HG03342 (cell line): ENCODE data around the gene PLEKHA7.
A peak's percentile ranks its signal among the peaks of the same experiment; 100 is the strongest.
"Not testable (repeated sequence)": the region's sequence is repeated elsewhere in the genome, so short reads cannot be mapped to it uniquely, and the experiment has no call there.

ENCODE experiments used
- ATAC-seq: cut with Tn5 transposase; IDR thresholded peaks from one replicate; pipeline ENCODE4 v1.9.1; 2021; ENCODE audit warnings: mild to moderate bottlenecking, moderate library complexity; ENCODE audit not compliant: unreplicated experiment

The PLEKHA7 gene

DNA sequence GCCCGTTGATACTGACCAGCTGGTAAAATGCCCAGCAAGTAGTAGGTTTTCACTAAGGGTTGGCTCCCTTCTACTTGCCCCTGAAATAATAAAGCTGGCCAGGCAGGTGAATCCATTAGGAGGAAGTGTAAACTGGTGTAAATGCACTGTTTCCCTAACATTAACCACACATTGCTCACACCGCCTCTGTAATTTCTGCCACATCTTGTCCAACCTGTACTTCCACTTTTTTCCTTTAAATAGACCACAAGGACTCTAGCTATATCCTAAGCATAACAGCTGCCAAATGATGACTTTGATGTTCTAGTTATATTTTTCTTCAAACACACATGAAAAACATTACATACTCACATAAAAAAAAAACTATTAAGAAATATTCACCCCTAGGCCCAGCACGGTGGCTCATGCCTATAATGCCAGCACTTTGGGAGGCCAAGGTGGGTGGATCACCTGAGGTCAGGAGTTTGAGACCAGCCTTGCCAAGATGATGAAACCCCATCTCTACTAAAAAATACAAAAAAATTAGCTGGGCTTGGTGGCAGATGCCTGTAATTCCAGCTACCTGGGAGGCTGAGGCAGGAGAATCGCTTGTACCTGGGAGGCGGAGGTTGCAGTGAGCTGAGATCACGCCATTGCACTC lies 95.6 kb downstream of the PLEKHA7 start:
- not testable (repeated sequence) for ATAC-seq

DNA sequence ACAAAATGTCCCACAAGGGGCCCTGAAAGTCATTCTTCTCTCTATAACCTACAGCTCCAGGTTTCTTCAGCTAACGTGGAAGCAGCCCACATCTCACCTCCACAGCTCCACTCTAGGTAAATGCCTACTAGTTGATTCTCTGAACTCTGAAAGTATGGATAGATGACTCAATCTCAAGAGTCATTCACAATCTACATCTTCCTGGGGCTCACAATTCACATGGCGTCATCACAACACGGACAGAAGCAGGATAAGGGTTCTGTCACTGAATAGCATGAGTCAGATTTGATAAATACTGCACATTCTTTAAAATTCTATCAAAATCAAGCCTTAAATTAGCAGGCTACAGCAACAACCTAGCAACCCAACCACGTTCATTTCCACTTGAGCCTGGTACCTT lies 96.3 kb downstream of the PLEKHA7 start:
- no peak for ATAC-seq

DNA sequence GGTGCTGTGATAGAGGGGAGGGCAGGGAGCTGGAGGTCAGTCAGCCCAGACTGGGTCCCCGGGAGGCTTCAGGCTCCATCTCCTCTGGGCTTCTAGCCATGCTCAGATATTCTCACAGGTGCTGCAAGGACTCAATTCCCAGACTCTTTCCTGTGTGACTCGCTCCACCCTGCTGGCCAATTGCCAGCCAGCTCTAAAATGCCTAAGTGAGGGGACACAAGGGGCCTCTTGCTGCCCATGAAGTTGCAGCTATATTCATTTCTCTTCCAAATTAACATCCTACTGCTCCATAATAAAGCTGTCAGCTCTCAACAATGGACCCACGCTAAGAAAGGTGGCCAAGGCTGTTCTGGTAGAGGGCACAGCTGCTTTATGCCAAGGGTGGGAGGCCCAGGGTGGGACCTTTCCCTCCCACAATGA lies 101.5 kb downstream of the PLEKHA7 start:
- no peak for ATAC-seq

DNA sequence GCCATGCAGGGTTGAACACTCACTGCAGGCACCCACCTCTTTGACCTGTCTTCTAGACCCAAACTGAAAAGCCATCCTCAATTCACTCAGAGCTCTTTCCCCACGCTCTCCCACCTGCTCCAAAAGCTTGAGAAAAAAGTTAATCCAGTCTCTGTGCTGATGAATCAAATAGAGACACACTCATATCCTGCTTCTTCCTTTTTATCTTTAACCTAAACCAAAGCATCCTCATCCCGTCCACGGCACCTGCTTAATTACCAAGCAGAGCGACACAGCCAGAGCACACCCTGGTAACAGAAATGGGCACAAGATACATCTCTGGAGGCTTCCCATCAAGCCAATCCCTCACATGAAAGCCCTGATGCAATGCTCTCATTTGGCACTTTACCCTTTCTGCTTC lies 102.6 kb downstream of the PLEKHA7 start:
- no peak for ATAC-seq

DNA sequence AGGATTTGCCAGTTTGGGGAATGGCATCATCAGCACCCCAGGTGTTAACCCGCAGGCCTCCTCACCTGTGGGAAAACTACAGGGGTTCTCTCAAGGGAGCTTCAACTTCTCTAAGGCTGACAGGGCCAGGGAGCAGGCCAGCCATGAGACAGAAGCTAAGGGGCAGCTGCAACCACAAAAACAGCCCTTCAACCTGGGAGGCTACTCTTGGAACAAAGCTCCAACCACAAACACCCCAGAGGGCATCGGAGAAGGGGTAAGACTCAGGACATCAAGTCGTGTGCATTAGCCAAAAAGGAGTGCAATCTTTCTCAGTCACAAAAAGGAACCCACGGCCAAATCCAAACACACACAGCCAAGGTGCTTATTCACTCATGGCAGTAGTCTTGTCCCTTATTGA lies 103.0 kb downstream of the PLEKHA7 start:
- ATAC-seq: no peak

DNA sequence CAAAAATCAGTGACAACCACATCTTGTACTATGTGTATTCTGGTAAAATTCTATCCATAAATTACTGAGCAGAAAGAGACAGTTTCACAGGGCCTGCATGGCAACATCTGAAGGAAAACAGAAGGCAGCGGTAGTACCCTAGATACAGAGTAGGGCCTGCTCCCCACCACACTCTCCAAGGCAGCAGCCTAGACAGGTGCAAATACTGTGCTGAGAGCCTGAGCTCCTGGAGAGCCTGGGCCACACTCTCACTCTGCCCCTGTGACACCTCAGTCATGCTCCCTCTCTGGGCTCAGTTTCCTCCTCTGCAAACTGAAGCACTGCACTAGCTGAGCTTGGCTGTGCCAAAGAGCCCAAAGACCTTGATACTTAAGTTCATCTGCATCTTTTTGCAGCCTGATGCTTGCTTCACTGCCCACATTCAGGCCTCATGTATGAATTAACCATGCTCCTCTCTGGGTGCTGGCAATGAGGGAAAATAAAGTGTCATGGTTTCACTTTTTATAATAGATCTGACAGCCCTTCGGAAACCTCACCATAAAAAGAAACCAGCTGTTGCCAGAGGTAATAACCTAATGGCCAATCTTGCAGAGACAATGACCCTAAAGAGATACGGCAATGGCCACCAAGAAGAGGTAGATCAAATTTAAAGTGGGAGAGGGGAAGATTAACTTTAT lies 104.7 kb downstream of the PLEKHA7 start:
- ATAC-seq: peak; percentile 72

DNA sequence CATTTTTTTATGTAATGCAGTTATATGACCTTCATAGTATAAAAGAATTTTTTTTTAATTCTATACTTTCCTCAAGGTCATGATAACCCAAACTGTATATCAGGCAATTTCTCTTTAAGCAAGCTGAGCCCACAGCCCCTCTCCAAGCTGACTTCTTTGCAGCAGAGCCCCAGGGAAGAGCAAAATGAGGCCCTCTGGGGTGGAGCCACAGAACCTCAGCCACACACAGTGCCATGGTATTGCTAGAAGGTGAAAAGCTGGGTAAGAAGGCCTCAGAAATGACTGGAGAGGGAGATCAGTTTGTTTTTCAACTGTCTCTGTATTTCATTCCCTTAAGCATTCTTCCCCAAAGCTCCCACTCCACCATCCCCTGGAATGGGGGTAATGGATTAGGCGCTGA lies 108.8 kb downstream of the PLEKHA7 start:
- ATAC-seq: no peak

DNA sequence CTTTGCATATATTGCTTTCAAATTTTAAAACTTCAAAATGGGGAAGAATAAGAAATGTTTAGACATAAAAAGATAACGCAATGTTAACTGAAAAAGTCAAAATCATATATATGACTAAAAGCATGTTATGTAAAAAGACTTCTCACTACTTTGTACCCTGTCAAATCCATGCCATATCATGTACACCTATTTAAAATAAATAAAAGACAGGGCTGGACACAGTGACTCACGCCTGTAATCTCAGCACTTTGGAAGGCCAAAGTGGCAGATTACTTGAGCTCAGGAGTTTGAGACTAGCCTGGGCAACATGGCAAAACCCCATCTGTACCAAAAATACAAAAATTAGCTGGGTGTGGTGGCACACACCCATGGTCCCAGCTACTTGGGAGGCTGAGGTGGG lies 109.5 kb downstream of the PLEKHA7 start:
- not testable (repeated sequence) for ATAC-seq

DNA sequence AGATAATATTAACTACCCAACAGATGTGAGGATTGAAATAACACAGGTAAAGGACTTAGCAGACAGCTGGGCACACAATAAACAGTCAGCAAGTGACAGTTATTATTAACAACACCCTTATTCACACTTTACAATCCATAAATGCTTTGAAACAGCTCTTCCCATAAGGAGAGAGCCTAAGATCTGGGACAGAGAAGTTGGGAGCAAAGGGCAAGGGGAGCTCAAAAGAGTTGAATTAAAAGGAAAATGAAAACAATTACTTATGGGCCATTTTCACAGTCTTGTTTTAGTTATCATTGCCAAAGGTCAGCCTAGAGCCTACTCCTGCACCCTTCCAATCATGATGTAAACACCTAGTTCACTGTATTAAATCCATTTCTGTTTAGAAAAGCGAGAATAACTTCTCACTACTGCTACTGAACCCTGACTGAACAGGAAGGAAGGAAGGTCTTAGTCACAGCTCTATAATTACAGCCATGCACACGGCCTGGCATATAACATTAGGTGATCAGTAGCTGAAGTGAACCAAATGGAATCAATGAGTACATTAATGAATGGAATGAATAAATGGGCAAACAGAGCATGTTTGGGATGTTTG lies 111.3 kb downstream of the PLEKHA7 start:
- ATAC-seq: peak; percentile 67

DNA sequence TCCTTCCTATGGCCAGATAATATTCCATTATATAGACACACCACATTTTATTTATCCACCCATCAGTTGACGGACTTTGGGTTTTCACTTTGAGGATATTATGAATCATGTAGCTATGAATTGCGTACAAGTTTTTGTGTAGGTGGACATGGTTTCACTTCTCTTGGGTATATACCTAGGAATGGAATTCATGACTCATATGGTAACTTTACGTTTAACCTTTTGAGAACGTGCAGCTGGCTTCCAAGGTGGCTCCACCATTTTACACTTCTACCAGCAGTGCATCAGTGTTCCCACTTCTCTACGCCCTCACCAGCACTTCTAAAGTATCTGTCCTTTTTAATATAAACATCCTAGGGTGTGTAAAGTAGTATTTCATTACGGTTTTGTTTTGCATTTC lies 112.0 kb downstream of the PLEKHA7 start:
- ATAC-seq: peak; percentile 78

DNA sequence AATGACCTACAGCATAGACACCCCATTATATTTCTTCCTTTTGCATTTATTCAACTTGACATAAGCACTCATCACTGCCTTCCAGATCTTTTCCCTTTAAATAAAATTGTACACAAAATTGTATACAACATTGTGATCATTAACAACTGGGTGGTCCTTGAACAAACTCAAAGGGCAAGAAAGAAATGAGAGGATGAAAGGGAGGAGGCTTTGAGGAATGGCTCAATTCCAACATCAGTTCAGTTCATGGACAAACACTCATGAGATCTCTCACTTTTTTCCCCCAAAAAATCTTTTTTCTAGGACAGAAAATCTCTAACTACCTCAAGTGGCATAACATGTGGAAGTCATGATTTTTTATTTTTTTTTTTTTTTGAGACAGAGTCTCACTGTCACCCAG lies 113.7 kb downstream of the PLEKHA7 start:
- ATAC-seq: no peak

DNA sequence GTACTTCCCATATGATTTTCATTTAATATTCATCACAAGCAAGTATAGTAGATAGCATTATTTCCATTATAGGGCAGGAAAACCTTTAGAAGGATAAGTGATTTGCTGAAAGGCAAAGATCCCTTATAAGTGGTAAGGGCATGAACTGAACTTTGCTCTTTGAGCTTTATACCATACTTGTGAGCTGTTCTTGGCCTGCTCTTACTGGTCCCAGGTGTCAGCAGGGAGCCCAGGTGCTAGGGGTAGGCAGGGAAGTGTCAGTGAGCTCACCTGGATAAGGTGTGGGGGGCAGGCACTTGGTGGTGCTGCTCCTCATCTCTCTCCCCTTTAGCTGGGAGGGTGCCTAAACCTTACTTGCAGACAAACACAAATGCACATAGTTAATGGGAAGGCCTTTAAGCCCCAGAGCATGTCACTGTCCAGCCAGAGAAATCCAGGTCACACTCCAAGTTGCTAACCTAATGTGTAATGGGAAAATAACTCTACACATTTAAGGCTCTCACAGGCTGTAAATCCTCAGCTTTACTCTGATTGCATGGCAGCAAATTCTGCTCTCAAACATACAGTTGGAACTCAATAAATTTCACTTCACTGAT lies 114.4 kb downstream of the PLEKHA7 start:
- ATAC-seq: no peak

DNA sequence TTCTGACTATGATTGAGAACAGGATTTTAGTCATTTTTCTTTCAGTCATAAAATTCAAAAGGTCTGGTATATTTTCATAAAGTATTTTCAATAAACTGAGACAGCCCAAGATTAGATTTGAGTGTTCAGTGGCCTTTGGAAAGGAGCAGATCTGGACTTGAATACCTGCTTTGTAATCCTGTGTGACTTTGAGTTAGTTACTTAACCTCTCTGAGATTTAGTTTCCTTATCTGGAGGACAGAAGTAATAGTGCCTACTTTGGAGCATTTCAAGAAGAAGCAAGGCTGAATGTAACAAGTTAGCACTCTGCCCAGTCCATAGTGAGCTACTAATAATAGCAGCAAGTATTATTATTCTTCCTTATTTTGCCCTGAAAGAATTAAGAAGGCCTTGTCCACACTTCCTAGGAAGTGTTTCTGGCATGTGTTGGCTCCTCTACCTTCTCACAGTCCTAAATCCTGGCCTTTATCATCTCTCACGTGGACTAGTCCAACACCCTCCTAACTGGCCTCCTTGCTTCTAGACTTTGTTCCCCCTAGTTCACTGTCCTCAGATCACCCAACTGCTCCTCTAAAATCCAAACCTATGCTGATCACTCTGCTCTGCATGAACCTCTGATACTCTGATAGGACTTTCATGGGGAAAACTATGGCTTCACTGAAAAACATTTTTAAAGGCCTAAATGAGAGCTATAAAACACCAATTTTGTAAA lies 115.8 kb downstream of the PLEKHA7 start:
- no peak for ATAC-seq

DNA sequence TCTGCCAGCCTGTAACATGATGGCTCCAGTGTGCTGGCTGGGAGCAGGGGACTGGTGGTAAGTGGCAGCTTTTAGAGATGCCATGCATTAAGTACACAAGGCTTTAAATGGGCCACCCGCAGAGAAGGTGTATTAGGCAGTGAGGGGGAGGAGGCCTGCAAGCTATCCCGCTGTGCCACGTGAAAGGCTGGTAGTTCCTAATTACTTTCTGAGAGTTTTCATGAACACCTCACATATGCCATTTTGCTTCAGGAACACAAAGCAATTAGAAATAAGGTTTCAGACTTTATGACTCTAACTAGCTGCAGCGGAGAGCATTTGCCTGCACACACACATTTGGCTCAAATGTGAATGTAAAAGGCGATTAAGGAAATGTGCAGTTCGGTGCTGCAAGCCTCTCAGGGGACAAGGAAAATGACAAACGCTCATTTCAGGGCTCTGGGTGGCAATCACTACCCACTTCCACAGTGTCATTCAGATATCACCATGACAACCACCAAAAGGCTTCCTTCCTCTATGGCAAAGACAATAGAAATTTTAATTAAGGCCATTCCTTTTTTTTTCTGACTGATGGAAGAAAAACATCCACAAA lies 116.6 kb downstream of the PLEKHA7 start:
- ATAC-seq: no peak

DNA sequence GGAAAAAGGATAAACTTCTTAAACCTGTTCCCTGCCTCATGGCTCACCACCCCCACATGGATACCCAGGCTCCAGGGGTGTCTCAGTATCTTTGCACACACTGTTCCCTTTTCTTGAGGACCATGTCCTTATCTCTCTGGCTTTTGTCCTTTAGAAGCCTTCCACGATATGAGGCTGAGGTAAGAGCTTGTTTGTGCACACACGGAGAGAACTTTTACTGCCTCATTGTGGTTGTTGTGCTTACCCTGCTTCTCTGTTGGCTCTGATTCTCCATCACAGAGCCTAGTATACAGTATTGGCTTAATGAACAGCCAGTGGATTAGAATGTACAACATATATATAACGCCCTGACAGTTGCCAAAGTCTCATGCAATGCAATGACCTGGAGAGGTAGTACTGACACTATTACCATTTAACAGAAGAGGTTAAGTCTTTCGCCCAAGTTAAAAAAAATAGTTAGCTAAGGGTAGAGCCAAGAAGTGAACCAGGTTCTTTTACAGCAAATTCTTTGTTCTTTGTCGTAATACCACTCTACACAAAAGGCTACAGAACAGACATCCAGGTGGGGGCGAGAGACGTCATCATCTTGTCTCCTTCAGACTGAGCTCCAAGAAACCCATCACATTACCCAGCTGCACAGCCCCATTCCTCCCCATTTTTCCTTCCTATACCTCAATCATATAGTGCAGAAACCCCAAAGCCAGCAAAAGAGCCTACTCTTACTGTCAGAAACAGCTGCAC lies 117.3 kb downstream of the PLEKHA7 start:
- no peak for ATAC-seq

DNA sequence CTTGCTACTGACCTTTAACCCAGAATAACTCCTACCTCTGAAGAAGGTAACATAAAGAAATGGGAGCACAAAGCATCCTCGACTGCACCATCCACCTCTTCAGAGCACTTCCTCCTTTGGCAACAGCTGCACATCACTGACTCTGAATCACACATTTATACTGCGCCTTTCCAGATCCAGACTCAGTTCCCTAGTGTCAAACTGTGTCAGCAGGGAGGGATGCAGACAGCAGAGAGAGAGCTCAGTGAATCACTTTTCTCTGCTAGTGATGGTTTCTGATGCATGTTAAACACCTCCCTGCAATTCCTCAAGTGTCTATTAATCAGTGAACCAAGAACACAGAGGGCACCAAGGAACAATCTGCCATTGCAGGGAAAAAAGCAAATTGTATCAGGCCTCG lies 118.9 kb downstream of the PLEKHA7 start:
- ATAC-seq: no peak

DNA sequence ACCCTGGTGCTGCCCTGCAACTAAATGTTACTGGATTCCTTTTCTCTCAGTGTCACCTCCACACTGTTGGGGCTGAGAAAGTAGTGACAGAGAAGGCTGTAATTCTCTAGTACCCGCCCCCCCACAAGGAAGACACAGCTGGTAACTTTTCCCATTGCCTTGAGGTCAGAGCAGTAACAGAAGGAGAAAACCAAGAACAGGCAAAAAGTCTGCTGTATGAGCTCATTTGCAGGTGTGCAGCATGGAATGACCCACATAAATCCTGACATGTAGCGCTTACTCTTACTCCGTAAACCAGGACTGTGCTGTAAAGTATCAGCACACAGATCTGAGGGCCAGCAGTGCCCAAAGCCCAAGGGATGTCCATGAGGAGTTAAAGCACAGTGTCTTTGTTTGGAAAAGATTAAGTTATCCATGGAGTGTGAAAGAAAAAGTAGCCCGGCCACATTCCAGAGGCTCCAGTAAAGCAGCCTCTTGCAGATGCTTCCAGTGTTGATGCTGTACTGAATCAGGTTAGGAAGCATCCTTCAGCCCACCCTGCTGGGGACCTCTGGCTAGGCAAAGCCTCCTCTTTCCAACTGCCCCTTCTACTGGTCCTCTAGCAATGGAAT lies 120.7 kb downstream of the PLEKHA7 start:
- ATAC-seq: no peak

DNA sequence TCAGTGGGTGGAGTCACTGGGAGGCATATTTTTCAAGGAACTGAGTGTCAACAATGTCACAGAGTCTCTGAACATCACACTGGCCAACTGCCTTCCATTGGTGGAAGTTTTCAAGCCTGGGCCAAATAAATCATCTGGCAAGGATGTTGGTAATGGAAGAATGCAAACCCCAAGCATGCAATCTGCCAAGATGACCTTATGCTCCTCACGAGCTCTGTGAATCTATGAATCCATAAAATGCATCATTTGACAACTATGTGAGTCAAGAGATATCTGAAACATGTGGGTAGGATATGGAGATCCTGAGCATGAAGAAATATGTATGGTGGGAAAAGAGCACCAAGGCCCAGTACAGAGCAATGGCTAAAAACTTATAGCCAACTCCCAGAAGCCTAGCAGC lies 122.2 kb downstream of the PLEKHA7 start:
- no peak for ATAC-seq

DNA sequence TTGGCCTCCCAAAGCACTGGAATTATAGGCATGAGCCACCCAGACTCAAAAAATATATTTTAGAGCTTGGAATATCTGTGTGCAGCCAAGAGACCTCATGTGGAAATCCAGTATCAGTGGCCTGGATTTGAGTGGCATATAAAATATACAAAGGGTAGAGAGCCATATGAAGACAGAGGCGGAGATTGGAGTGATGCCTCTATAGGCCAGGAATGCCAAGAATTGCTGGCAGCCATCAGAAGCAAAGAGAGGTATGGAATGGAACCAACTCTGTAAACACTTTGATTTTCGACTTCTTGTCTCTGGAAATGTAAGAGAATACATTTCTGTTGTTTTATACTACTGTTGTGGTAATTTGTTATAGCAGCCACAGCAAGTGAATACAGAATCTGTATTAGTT lies 123.0 kb downstream of the PLEKHA7 start:
- ATAC-seq: no peak

DNA sequence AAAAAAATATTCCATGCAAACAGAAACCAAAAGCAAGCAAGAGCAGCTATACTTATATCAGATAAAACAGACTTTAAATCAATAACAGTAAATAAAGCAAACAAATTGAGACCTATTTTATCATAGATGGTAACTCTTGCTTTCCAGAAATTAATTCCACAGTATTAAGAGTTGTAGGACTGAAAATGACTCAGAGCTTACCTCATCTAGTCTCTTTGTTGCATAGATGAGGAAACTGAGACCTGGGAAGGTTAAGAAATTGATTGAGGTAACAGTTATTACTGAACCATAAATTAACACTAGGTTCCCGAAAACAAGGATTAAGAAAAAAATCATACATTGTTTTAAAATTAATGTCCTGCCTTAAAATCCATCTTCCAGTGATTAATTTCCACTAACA lies 123.8 kb downstream of the PLEKHA7 start:
- ATAC-seq: no peak
